Measurements from ENCODE around the gene ACSM2A.
"Not testable (repeated sequence)": the region's sequence is repeated elsewhere in the genome, so short reads cannot be mapped to it uniquely, and the experiment has no call there.

Gene ACSM2A

DNA sequence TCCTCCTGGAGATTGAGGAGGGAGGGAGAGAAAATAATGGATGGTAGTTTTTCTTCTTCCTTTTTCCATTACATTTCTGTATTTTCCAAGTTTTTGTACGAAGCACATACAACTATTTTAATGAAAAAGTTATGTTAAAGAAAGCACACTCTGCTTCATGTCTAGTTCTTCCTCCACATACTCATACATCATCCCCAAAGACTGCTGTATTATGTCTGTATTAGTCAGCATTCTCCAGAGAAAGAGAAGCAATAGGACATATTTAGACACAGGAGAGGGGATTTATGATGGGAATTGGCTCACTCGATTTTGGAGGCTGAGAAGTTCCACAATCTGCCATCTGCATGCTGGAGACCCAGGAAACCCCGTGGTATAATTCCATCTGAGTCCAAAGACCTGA, 10.1 kb upstream of the ACSM2A start:
- POLR2A ChIA-PET, result no interaction called here
- DNase-seq (ENCODE audit: extremely low spot score), result no peak
- TF ChIP-seq, protein P1, sequence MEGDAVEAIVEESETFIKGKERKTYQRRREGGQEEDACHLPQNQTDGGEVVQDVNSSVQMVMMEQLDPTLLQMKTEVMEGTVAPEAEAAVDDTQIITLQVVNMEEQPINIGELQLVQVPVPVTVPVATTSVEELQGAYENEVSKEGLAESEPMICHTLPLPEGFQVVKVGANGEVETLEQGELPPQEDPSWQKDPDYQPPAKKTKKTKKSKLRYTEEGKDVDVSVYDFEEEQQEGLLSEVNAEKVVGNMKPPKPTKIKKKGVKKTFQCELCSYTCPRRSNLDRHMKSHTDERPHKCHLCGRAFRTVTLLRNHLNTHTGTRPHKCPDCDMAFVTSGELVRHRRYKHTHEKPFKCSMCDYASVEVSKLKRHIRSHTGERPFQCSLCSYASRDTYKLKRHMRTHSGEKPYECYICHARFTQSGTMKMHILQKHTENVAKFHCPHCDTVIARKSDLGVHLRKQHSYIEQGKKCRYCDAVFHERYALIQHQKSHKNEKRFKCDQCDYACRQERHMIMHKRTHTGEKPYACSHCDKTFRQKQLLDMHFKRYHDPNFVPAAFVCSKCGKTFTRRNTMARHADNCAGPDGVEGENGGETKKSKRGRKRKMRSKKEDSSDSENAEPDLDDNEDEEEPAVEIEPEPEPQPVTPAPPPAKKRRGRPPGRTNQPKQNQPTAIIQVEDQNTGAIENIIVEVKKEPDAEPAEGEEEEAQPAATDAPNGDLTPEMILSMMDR (IDR thresholded peaks at IDR 0.05; ENCODE audit: control extremely low read depth, extremely low read depth, low read depth, missing control alignments), result no peak
- CTCF ChIA-PET, result no interaction called here

DNA sequence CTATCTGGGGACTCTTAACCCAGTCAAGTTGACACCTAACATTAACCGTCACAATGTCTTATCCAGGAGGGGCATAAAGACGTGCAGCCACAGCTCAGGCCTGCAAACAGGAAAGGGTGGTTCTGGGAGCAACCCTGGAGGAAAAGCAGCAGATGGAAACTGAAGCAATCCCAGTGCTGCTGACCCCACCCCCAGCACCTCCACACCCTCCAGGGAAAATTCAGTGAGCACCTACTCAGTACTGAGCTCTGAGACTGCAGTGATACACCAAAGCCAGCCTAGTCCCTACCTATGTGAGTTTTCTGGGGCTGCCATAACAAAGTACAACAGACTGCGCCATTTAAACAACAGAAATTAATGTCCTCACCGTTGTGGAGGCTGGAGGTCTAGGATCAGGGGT, 9.5 kb upstream of the ACSM2A start:
- CTCF ChIA-PET, POLR2A ChIA-PET: not testable (repeated sequence)

DNA sequence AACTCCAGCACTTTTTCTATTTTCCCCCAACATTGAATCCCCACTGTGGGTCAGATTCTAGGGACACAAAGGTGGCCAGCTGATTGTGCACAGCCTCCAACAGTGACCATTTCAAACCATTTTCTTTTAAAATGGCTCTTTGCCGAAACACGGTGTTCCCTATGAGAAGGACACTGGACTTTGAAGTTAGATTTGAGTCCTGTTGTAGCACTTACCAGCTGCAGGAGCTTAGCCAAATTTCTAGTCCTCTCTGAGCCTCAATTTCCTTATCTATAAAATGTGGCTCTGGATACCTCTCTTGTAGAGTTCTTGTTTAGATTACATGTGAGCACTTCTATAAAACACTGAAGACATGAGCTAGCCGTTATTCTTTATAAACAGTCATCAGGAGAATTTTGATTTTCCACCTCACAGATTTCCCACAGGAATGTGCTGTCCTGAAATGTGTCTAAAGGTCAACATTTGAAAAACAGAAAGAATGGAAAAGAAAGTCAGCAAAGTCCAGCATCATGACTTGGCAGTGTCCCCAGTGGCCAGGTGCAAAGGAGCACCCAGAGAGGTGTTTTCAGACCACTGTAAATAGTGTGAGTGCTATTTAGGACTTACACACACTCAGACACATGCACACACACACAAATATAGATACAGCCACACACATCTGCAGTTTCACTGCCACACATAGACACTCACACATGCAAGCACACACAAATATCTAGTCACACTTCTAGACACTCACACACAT, 4.5 kb upstream of the ACSM2A start:
- DNase-seq (ENCODE audit: extremely low spot score); POLR2A ChIA-PET; CTCF ChIA-PET: not testable (repeated sequence)

More for the DNA sequence above, 9.5 kb upstream of the ACSM2A start:
- DNase-seq (ENCODE audit: extremely low spot score), result not testable (repeated sequence)

DNA sequence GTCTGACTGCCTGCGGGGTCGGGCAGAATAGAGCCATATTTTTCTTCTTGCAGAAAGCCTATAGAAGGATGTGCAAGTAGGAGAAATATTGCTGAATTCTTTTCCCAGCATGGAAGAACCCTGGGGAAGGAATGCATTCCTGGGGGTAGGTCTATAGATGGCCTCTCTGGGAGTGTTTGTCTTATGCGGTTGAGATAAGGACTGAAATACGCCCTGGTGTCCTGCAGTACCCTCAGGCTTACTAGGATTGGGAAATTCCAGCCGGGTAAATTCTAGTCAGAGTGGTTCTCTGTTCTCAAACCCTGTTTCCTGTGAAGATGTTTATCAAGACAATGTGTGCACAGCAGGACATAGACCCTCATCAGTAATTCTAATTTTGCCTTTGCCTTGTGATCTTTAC, 2.3 kb downstream of the ACSM2A start:
- DNase-seq (ENCODE audit: extremely low spot score); CTCF ChIA-PET; POLR2A ChIA-PET: not testable (repeated sequence)

DNA sequence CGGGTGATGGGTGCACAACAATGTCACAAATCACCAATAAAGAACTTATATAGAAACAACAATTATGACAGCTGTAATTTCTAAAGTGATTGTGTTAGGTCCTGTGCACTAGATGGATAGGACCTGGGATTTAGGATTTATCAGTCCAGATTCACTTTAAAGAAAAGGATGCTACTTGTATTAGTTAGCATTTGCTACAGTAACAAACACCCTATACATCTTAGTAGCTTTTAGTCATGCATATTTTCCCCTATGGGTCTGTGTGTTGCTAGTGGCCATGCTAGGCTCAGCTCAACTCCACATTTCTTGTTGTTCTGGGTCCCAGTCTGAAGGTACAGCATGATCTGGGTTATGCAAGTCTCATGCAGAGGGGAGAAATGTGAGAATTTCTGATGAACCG, 7.9 kb downstream of the ACSM2A start:
- CTCF ChIA-PET; POLR2A ChIA-PET; DNase-seq (ENCODE audit: extremely low spot score): not testable (repeated sequence)

DNA sequence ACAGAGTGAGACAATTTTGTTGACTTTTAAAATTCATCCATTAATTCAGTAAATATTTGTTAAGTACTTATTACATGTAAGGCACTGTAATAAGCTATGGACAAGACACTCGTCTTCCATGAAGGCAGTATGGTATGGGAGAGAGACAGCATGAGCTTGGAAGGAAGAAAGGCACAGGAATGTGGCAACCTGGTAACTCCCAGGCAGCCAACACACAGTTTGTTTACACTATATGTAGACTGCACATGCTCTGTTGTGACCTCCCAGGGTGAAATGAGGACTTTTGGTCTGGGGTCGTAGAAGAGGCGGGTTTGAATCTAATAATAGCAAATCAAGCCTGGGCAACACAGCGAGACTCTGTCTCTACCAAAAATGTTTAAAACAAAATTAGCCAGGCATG, 9.0 kb downstream of the ACSM2A start:
- POLR2A ChIA-PET; DNase-seq (ENCODE audit: extremely low spot score); CTCF ChIA-PET: not testable (repeated sequence)

DNA sequence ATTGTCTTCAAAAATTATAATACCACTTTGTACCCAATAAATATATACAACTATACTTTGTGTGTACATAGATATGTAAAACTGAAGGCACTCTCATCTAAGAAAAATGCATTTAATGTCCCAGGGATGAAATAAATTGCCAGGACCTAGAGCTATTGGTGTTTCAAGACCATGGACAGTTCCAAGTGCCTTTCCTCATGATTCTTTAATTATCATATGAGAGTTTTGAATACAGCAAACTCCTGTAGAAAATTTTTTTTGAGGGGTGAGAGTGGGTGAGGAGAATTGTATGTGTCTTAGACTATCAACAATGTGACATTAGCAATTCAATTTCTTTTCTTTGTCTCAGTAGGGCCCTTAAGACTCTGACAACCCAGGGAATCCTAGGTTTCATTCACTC, 17.6 kb downstream of the ACSM2A start:
- POLR2A ChIA-PET; DNase-seq (ENCODE audit: extremely low spot score); CTCF ChIA-PET: not testable (repeated sequence)

DNA sequence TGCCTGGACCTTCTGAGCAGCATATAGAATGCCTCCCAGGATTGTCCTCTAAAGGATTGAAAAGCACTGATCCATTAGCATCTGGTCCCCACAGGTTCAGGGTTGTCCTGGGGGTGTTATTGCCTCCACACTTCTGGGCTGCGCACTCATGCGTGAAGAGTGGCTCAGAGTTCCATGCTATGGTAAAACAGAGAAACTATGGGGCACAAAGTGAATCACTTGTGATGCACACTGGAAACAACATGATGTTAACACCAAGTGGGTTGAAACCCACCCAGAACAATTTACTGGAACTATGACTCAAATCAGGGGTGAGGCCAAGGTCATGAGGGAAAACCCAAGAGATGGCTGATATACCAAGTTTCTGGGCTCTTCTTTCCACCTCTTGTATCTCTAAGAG, 18.6 kb downstream of the ACSM2A start:
- CTCF ChIA-PET; POLR2A ChIA-PET; DNase-seq (ENCODE audit: extremely low spot score): not testable (repeated sequence)

DNA sequence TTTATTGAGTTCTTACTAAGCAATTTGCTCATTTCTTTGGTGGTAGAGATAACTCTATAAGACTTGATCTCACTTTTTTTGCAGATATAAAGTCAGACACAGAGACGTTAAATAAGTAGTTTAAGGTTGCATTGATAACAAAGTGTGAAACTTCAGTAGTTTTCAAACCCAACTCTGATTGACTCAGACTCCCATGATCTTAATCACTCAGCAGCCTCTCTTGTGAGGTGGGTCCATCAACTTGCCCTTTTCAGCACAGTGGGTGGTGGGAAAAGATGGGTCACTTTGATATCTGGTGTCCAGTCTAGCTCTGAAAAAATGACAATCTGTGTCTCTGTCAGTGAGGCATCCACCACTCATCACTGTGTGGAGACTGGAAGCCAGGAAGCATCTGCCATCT, 19.4 kb downstream of the ACSM2A start:
- DNase-seq (ENCODE audit: extremely low spot score); POLR2A ChIA-PET; CTCF ChIA-PET: not testable (repeated sequence)

DNA sequence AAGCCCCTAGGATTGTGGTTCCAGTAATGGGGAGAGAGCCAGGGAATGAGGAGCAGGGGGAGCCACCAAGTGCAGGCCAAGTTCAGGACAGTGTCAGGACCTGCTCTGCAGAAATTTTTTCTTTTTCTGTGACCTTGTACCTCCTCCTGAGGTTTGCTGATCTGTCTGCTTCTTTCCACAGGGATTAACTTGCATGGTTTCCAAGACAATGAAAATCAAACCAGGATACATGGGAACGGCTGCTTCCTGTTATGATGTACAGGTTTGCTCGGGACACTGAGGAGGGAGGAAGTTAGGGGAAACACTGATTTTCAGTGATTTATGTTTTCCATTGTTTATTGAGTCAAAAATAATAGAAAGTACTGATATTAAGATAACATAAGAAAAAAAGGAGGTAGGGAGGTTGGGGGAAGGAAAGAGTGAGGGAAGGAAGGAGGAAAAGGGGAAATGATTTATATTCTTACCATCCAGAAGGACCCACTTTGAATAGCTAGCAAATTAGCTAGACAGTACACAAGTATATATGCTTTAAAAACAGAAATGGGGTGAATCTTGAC, 25.9 kb downstream of the ACSM2A start:
- POLR2A ChIA-PET; DNase-seq (ENCODE audit: extremely low spot score); CTCF ChIA-PET: not testable (repeated sequence)

DNA sequence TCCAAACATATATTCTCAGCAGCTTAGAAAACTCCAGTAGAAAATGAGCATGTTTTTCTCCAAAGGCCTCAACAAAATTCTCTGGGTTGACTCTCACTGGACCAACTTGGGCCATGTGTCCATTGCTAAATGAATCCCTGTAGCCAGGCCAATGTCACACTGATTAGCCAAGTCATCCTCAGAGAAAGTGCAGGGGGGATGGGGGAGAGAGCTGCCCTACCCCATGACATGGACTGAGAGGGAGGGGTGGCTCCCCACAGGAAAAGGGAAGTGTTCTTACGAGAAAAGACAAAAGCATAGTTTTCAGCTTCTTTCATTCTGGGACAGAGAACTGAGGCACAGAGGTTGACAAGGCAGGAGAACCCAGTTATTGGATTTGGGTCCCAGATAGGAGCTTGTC, 32.7 kb downstream of the ACSM2A start:
- CTCF ChIA-PET; POLR2A ChIA-PET; DNase-seq (ENCODE audit: extremely low spot score): not testable (repeated sequence)

DNA sequence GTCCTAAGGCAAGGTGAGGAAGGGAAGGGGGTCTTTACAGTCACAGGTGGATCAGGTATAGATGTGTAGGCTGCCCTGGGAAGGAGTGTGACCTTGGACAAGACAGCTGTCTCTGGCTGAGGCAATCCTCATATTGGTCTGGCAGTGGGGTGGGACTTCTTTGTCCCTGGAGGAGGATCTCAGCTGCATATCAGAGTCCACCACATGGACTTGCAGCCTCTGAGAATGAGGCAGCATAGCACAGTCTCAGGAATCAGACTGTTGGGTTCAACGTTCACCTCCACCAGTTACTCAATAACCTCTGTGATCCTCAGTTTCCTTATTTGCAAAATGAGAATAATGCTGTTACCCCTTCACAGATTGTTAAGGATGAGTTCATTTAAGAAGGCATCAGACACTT, 33.4 kb downstream of the ACSM2A start:
- POLR2A ChIA-PET, result no interaction called here
- TF ChIP-seq, protein P1 (IDR thresholded peaks at IDR 0.05; ENCODE audit: control extremely low read depth, extremely low read depth, low read depth, missing control alignments), result no peak
- CTCF ChIA-PET, result no interaction called here
- no peak for DNase-seq (ENCODE audit: extremely low spot score)

Measured in GM10248 (cell line).